Lower leg skin (tissue), 4 donors: ENCODE results near the gene UBE2L5. TPM values are rescaled to one million over a fixed set of nuclear protein-coding genes. Genes with fewer than 3 reads are reported as not detected.

Experiments used
- DNase-seq, 2 donors: peaks; one replicate each; pipeline ENCODE4 v3.0.0-alpha.2; 2019; ENCODE audit warnings: low spot score in 2 of 2
- H3K4me3 ChIP-seq: fragments of 200-600 bp; sonication (generic); 2 replicates; pipeline ENCODE4 v1.5.1; 2017; ENCODE audit warnings: mild to moderate bottlenecking, low read depth; ENCODE audit not compliant: poor library complexity, severe bottlenecking
- POLR2A ChIP-seq, 2 donors: fragments of 450-650 bp; IDR thresholded peaks; one replicate each; pipeline ENCODE4 v1.6.1; 2016 to 2017; ENCODE audit warnings: antibody characterized with exemption in 2 of 2, mild to moderate bottlenecking in 1 of 2, moderate library complexity in 1 of 2
- WGBS, 2 donors: methylation state at CpG; one replicate each; pipeline ENCODE4 v1.1.5; 2018; 5-methylcytosine and 5-hydroxymethylcytosine counted together
- intact Hi-C: fragments of 100-400 bp; cut with DNase I; formaldehyde crosslinking; loops from one replicate; pipeline ENCODE4 v1.15.0; 2023; ENCODE audit warnings: low total_unique reads
- total RNA-seq, 4 donors: library from RNA; depleted of rRNA; stranded (reverse); fragments of >200 nt; gene quantifications; one replicate each; pipeline ENCODE4 v1.1.0, GENCODE V29; 2016
- TF ChIP-seq, protein P1 (sequence below), 3 donors: fragments of 450-650 bp; IDR thresholded peaks; one replicate each; pipeline ENCODE4 v1.5.1; 2016; ENCODE audit warnings: antibody characterized with exemption in 3 of 3, mild to moderate bottlenecking in 3 of 3, moderate library complexity in 2 of 3

The UBE2L5 gene
- total RNA-seq = under 1 TPM in 2 of 4 donors, not detected in 2; 0.13 to 0.20 TPM

DNA sequence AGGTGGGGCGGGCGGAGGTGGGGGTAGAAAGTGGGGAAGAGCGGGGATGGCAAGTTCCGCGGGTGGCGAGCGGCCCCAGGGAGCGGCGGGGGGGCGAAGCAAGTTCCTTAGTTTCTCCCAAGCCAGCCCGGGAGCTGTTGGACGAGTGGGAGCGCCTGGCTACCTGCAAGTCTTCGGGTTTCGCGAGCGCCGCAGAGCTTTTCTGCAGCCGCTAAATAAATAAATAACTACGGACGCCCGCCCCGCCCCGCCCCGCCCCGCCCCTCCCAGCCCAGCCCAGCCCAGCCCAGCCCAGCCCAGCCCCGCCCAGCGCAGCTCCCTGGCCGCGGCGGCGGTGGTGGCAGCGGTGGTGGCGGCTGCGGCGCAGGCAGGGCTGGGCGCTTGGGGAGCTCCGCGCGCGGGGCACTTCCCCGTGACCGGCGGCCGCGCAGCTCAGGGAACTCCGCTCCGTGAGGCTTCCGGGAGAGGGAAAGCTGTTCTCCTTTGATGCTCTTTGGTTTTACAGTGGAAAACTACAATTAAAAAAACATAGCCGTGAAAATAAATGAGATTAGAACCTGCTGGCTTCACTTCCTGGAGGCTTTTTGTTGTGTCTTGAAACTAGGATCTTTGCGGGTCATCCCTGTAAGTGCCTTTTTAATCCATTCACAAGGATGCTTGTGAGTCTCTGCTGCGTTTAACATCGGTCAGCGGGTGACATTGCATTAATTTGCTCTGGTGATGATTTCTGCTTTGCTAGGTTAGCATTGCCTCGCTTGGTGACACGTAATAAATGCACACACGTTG, at the start of gene UBE2L5:
UBE2L5 (plus strand) TSS at position 440 of the 786 bp plus-strand sequence. CDS start 5,498 bp downstream, outside the sequence.
- peak; percentile 70 to 95 for DNase-seq
- intact Hi-C loops = no loop called here
- peak within 1 kb of the TSS; percentile 27 for H3K4me3 ChIP-seq
- TF ChIP-seq, protein P1, sequence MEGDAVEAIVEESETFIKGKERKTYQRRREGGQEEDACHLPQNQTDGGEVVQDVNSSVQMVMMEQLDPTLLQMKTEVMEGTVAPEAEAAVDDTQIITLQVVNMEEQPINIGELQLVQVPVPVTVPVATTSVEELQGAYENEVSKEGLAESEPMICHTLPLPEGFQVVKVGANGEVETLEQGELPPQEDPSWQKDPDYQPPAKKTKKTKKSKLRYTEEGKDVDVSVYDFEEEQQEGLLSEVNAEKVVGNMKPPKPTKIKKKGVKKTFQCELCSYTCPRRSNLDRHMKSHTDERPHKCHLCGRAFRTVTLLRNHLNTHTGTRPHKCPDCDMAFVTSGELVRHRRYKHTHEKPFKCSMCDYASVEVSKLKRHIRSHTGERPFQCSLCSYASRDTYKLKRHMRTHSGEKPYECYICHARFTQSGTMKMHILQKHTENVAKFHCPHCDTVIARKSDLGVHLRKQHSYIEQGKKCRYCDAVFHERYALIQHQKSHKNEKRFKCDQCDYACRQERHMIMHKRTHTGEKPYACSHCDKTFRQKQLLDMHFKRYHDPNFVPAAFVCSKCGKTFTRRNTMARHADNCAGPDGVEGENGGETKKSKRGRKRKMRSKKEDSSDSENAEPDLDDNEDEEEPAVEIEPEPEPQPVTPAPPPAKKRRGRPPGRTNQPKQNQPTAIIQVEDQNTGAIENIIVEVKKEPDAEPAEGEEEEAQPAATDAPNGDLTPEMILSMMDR (IDR thresholded peaks at IDR 0.05) = no peak
- TF ChIP-seq POLR2A (IDR thresholded peaks at IDR 0.05) = peak in 1 of 2 donors; percentile 10
- WGBS, 2 donors = 0 to 1% methylated on average over 35 to 40 of the region's 57 CpGs

- peak in 1 of 2 donors; percentile 72 for DNase-seq
Measured at GRCh38 chr13:30373727-30374126, 48.6 kb upstream of the UBE2L5 start.

DNA sequence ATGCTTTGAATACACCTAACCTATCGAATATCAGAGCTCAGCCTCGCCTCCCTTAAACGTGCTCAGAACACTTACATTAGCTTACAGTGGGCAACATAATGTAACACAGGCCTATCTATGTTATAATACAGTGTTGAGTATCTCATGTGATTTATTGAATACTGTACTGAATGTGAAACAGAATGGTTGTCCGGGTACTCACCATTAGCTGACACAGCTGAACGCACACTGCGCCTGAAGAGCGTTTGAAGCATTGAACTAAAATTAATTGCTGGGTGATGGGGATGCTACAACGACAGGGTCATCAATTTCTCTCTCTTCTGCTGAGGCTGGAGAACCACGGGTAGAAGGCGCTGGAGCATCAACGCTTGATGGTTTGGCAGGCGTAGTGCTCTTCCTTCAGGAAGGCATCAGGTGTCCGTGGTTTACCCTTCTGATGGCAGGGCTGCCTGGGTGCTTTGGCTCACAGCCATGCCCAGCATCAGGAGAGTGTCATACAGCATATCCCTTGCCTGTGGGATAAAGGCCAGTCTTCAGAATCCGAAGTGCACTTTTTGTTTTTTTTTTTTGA, 46.9 kb upstream of the UBE2L5 start:
- no peak overlapping the region for H3K4me3 ChIP-seq
- peak in 1 of 2 donors; percentile 50 for DNase-seq
- WGBS, 2 donors = 82 to 88% methylated on average over 14 of the region's 14 CpGs
- TF ChIP-seq, protein P1 (IDR thresholded peaks at IDR 0.05) = no peak
- no peak for TF ChIP-seq POLR2A (IDR thresholded peaks at IDR 0.05)
- intact Hi-C loops = no loop called here

More at GRCh38 chr13:30373727-30374126, 48.6 kb upstream of the UBE2L5 start:
- TF ChIP-seq POLR2A (IDR thresholded peaks at IDR 0.05) = no peak
- TF ChIP-seq, protein P1 (IDR thresholded peaks at IDR 0.05) = no peak
- WGBS, 2 donors = 85 to 90% methylated on average over 9 of the region's 9 CpGs
- intact Hi-C loops = no loop called here
- no peak overlapping the region for H3K4me3 ChIP-seq

DNA sequence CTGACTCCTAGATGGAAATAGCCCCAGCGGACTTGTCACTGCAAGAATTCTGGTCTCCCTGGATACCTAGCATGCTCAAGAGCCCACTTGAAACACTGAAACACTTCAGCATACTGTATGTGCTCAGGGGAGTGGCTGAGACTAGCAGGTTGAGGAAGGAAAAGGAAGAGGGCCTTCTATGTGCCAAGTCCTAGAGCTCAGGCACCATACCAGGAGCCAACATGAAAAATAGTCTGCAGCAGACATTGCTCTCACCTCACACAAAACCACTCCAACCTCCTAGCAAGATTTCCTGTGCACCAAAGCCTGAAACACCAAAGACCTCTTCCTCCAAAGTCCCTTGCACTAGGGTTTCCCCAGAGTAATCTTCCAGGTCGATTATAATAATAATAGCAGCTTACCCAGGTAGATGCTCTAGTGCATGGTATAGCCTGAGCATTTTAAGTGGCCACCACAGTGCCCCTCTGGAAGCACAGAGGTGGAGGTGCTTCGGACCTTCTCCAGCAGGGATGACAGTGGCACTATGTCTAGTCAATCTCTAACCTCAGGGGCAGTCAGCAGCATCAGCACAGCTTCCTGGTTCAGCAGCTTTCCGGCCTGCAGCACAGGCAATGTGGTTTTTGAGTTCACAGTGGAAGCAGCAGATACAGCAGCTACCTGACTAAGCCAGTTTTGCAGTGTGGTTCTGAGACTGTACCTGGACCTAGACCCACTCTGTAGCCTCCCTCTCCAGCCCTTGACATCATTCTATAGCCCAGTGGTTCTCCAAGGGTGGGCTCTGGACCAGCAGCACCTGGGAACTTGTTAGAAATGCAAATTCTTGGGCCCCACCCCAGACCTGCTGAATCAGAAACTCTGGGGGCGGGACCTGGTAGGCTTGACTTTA, 45.6 kb upstream of the UBE2L5 start:
- intact Hi-C loops = no loop called here
- DNase-seq = peak in 1 of 2 donors; percentile 81
- TF ChIP-seq, protein P1 (IDR thresholded peaks at IDR 0.05) = no peak
- no peak for TF ChIP-seq POLR2A (IDR thresholded peaks at IDR 0.05)
- H3K4me3 ChIP-seq = no peak overlapping the region
- 57 to 62% methylated on average over 5 of the region's 5 CpGs for WGBS, 2 donors

- DNase-seq = no peak
- TF ChIP-seq POLR2A (IDR thresholded peaks at IDR 0.05) = no peak
- TF ChIP-seq, protein P1 (IDR thresholded peaks at IDR 0.05) = no peak
- no peak overlapping the region for H3K4me3 ChIP-seq
- intact Hi-C loops = no loop called here
- 59 to 69% methylated on average over 2 of the region's 2 CpGs for WGBS, 2 donors
Measured at GRCh38 chr13:30377312-30377685, 45.0 kb upstream of the UBE2L5 start.
